Stimulated activated memory B cell treated with anti-CD40 and anti-IgM and Interleukin-4, amounts not matched to agents 10 μg/mL and 1 μg/mL and 100 μg/mL, for 72 hours (primary cell): Measurements from ENCODE around the gene BSG.
"Not testable (repeated sequence)": the region's sequence is repeated elsewhere in the genome, so short reads cannot be mapped to it uniquely, and the experiment has no call there.

Source experiments
- ATAC-seq: fragments of 150-1000 bp; cut with Tn5 transposase; 2 replicates; pipeline ENCODE4 v1.10.0; 2021
- H3K27ac Mint-ChIP-seq: one replicate; pipeline ENCODE4 v1.8.0; 2022; ENCODE audit warnings: mild to moderate bottlenecking, mixed read lengths
- H3K27me3 Mint-ChIP-seq: one replicate; pipeline ENCODE4 v1.8.0; 2022; ENCODE audit warnings: mixed read lengths
- H3K36me3 Mint-ChIP-seq: one replicate; pipeline ENCODE4 v1.8.0; 2022; ENCODE audit warnings: mixed read lengths
- H3K4me1 Mint-ChIP-seq: one replicate; pipeline ENCODE4 v1.8.0; 2022; ENCODE audit warnings: mixed read lengths
- H3K4me3 Mint-ChIP-seq: one replicate; pipeline ENCODE4 v1.8.0; 2022; ENCODE audit warnings: mild to moderate bottlenecking, moderate library complexity, mixed read lengths
- H3K9me3 Mint-ChIP-seq: one replicate; pipeline ENCODE4 v1.8.0; 2022; ENCODE audit warnings: mixed read lengths

BSG gene

DNA sequence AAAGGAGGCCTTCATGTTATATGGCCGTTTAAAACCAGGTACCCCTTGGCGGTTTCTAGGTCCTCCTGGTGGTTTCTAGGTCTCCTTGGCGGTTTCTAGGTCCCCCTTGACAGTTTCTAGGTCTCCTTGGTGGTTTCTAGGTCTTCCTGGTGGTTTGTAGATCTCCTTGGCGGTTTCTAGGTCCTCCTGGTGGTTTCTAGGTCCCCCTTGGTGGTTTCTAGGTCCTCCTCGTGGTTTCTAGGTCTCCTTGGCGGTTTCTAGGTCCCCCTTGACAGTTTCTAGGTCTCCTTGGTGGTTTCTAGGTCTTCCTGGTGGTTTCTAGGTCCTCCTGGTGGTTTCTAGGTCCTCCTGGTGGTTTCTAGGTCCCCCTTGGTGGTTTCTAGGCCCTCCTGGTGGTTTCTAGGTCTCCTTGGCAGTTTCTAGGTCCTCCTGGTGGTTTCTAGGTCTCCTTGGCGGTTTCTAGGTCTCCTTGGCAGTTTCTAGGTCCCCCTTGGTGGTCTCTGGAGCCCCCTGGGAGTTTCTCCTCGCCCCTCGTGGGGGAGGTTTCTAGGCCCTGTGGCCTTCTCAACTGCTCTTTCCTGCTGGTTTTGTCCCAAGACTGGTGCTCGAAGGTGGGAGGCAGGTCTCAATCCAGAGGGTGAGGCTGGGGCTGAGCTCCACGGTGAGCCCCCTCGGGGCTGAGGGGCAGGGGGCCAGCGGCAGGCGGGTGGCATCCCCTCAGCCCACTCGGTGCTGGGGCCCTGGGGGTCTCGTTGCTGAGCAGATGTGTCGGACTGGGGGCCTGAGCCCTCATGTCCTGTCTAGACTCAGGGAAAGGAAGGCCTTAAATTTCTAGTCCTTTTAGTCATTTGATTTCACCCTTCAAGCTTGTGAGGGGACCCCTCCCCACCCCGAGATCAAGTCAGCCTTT, 25.3 kb downstream of the BSG start:
- ATAC-seq = no peak
- Mint-ChIP-seq H3K4me3 (no peak overlapping the region), H3K27ac (no peak overlapping the region)

DNA sequence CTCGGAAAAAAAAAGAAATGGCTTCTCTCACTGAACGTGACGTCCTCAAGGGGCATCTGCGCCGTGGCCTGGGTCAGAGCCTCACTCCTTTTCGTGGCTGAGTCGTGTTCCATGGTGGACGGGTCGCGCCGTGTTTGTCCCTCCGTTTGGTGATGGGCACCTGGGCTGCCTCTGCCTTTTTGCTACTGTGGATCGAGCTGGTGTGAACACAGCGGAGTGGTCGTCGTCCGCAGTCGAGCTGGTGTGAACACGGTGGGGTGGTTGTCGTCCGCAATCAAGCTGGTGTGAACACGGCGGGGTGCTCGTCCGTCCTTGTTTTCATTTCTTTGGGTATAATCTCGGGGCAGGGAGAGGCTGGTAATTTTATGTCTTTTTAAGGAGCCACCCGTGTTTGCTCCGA, 28.9 kb downstream of the BSG start:
- Mint-ChIP-seq H3K27ac (no peak overlapping the region), H3K27me3 (no peaks in the 10 kb centered on the region), H3K36me3 (no peaks in the 10 kb centered on the region), H3K4me1 (no peaks in the 10 kb centered on the region), H3K4me3 (no peak overlapping the region), H3K9me3 (peaks cover 15% of the 10 kb centered on the region)
- no peak for ATAC-seq

More for the DNA sequence above, 25.3 kb downstream of the BSG start:
- Mint-ChIP-seq H3K4me1 (no peaks in the 10 kb centered on the region), H3K9me3 (peaks cover 11% of the 10 kb centered on the region), H3K27me3 (peaks cover 32% of the 10 kb centered on the region), H3K36me3 (no peaks in the 10 kb centered on the region)

DNA sequence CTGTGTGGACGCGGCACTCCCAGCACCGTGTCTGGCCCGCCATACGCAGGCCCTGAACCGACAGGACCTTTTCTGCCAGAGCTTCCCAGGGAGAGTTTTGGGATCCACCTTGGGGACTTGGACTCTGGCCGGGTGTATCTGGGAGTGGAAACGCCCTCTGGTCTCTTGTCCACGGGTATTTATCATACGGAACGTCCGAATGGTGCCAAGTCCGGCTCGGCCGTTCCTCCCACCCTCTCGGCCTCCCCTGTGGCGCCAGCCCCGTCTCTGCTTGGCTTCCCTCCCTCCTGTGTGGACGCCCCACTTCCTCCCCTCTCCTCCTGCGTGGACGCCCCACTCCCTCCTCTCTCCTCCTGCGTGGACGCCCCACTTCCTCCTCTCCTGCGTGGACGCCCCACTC, 29.4 kb downstream of the BSG start:
- no peaks in the 10 kb centered on the region for H3K36me3 Mint-ChIP-seq
- no peaks in the 10 kb centered on the region for H3K27me3 Mint-ChIP-seq
- H3K27ac Mint-ChIP-seq = no peak overlapping the region
- no peak for ATAC-seq
- H3K4me3 Mint-ChIP-seq = no peak overlapping the region
- H3K9me3 Mint-ChIP-seq = peaks cover 15% of the 10 kb centered on the region
- no peaks in the 10 kb centered on the region for H3K4me1 Mint-ChIP-seq

DNA sequence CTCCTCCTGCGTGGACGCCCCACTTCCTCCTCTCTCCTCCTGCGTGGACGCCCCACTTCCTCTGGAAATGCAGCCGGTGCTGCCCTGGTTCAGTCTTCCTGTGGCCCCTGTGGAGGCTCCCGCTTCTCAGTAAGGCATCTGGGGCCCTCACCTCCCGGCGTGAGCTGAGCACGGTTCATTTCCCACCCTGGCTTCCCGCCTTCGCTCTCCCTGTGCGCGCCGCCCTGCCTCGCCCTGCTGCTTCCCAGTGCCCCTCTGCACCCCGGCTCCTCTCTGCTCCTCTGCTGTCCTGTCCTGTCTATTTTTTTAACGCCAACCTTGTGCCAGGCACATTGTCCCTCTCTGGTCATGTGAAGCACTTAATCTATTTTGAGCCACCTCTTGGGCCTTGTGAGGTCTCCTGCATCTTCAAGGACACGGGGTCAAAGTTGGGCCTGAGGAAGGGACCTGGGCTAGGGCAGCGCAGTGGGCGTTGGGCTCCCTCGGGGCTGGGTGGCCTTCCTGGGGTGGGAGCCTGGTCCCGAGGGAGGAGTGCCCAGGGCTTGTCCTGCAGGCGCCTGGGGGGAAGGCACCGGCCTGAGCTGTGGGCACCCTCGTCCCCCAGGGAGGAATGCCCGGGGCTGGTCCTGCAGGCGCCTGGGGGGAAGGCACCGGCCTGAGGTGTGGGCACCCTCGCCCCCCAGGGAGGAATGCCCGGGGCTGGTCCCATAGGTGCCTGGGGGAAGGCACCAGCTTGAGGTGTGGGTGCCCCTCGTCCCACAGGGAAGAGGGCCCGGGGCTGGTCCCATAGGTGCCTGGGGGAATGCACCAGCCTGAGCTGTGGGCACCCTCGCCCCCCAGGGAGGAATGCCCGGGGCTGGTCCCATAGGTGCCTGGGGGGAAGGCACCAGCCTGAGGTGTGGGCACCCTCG, 30.2 kb downstream of the BSG start:
- H3K27ac Mint-ChIP-seq = no peak overlapping the region
- H3K4me3 Mint-ChIP-seq = no peak overlapping the region
- H3K27me3 Mint-ChIP-seq = no peaks in the 10 kb centered on the region
- no peaks in the 10 kb centered on the region for H3K4me1 Mint-ChIP-seq
- H3K36me3 Mint-ChIP-seq = no peaks in the 10 kb centered on the region
- peaks cover 15% of the 10 kb centered on the region for H3K9me3 Mint-ChIP-seq
- peak; percentile 22 for ATAC-seq

DNA sequence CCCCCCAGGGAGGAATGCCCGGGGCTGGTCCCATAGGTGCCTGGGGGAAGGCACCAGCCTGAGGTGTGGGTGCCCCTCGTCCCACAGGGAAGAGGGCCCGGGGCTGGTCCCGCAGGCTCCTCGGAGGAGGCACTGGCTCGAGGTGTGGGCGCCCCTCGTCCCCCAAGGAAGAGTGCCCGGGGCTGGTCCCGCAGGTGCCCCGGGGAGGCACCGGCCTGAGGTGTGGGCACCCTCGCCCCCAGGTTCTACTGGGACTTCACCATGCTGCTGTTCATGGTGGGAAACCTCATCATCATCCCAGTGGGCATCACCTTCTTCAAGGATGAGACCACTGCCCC, 30.9 kb downstream of the BSG start:
- H3K9me3 Mint-ChIP-seq = peaks cover 15% of the 10 kb centered on the region
- not testable (repeated sequence) for H3K27me3 Mint-ChIP-seq, H3K4me3 Mint-ChIP-seq, H3K4me1 Mint-ChIP-seq, H3K27ac Mint-ChIP-seq, H3K36me3 Mint-ChIP-seq
- peak; percentile 24 for ATAC-seq

DNA sequence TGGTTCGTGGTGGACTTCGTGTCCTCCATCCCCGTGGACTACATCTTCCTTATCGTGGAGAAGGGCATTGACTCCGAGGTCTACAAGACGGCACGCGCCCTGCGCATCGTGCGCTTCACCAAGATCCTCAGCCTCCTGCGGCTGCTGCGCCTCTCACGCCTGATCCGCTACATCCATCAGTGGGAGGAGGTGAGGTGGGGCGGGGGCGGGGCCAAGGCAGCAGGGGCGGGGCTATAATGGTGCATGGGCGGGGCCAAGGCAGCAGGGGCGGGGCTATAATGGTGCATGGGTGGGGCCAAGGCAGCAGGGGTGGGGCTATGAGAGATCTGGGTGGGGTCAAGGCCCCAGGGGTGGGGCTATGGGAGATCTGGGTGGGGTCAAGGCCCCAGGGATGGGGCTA, 31.4 kb downstream of the BSG start:
- not testable (repeated sequence) for H3K4me3 Mint-ChIP-seq, H3K27ac Mint-ChIP-seq, H3K36me3 Mint-ChIP-seq, H3K27me3 Mint-ChIP-seq, ATAC-seq, H3K4me1 Mint-ChIP-seq
- H3K9me3 Mint-ChIP-seq = peaks cover 15% of the 10 kb centered on the region

DNA sequence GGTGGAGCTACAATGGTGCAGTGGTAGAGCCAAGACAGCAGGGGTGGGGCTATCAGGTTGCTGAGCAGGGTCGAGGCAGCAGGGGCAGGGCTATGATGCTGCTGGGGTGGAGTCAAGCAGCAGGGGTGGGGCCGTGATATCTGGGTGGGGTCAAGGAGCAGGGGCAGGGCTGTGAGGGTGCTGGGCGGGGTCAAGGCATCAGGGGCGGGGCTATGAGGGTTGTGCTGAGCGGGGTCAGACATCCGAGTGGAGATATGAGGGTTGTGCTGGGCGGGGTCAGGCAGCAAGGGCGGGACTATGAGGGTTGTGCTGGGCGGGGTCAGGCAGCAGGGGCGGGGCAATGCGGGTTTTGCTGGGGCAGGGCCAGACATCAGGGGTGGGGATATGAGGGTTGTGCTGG, 32.0 kb downstream of the BSG start:
- H3K27ac Mint-ChIP-seq = no peak overlapping the region
- H3K27me3 Mint-ChIP-seq = no peaks in the 10 kb centered on the region
- peaks cover 15% of the 10 kb centered on the region for H3K9me3 Mint-ChIP-seq
- no peaks in the 10 kb centered on the region for H3K36me3 Mint-ChIP-seq
- H3K4me3 Mint-ChIP-seq = no peak overlapping the region
- H3K4me1 Mint-ChIP-seq = no peaks in the 10 kb centered on the region
- ATAC-seq = peak; percentile 70

DNA sequence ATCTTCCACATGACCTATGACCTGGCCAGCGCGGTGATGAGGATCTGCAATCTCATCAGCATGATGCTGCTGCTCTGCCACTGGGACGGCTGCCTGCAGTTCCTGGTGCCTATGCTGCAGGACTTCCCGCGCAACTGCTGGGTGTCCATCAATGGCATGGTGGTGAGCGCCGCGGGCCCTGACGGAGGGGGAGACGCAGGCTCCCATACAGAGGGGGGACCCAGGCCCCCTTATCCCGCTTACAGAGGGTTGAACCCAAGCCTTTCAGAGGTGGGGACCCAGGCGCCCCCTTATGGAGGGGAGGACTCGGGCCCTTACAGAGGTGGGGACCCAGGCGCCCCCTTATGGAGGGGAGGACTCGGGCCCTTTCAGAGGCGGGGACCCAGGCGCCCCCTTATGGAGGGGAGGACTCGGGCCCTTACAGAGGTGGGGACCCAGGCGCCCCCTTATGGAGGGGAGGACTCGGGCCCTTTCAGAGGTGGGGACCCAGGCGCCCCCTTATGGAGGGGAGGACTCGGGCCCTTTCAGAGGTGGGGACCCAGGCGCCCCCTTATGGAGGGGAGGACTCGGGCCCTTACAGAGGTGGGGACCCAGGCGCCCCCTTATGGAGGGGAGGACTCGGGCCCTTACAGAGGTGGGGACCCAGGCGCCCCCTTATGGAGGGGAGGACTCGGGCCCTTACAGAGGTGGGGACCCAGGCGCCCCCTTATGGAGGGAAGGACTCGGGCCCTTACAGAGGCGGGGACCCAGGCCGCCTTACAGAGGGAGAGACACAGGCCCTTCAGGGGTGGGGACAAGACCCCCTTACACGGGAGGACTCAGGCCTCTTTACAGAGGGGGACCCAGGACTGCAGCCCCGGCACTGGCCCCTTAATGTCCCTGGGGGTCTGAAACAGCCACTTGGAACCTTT, 32.9 kb downstream of the BSG start:
- not testable (repeated sequence) for H3K27ac Mint-ChIP-seq, H3K4me1 Mint-ChIP-seq, H3K27me3 Mint-ChIP-seq, H3K4me3 Mint-ChIP-seq, H3K36me3 Mint-ChIP-seq
- ATAC-seq = peak; percentile 14
- H3K9me3 Mint-ChIP-seq = peaks cover 15% of the 10 kb centered on the region

DNA sequence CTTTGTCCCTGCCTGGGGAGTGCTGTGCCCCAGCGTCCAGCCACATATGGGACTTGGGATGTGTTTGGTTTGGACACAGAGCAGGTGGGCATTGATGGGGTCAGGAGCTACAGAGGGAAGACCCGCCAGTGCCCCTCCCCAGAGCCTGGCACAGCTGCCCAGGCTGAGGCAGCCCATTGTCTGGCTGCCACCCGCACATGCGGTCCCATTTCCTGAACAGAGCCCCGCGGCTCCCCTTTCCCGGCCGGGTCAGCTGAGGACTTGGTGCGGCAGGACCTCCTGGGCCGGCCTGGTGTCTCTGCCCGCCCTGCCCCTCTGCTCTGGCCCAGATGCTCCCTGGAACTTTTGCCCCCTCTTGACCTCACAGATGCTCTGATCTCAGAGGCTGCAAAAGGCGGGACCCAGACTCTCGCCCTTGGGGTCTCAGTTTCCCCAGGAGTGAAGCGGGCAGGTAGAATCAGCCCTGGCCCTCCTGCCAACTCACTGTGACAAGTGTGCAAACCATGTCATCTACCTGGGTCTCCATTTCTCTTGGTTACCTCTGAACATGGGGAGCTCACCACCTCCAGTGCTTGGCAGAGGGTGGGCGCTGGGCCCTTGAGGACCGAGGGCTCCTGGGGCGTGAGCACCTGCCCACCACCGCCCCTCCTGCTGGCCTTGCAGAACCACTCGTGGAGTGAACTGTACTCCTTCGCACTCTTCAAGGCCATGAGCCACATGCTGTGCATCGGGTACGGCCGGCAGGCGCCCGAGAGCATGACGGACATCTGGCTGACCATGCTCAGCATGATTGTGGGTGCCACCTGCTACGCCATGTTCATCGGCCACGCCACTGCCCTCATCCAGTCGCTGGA, 35.1 kb downstream of the BSG start:
- Mint-ChIP-seq H3K9me3 (peaks cover 6% of the 10 kb centered on the region), H3K4me3 (no peak overlapping the region), H3K36me3 (no peaks in the 10 kb centered on the region), H3K27ac (no peak overlapping the region), H3K27me3 (no peaks in the 10 kb centered on the region), H3K4me1 (peaks cover 19% of the 10 kb centered on the region)
- no peak for ATAC-seq

DNA sequence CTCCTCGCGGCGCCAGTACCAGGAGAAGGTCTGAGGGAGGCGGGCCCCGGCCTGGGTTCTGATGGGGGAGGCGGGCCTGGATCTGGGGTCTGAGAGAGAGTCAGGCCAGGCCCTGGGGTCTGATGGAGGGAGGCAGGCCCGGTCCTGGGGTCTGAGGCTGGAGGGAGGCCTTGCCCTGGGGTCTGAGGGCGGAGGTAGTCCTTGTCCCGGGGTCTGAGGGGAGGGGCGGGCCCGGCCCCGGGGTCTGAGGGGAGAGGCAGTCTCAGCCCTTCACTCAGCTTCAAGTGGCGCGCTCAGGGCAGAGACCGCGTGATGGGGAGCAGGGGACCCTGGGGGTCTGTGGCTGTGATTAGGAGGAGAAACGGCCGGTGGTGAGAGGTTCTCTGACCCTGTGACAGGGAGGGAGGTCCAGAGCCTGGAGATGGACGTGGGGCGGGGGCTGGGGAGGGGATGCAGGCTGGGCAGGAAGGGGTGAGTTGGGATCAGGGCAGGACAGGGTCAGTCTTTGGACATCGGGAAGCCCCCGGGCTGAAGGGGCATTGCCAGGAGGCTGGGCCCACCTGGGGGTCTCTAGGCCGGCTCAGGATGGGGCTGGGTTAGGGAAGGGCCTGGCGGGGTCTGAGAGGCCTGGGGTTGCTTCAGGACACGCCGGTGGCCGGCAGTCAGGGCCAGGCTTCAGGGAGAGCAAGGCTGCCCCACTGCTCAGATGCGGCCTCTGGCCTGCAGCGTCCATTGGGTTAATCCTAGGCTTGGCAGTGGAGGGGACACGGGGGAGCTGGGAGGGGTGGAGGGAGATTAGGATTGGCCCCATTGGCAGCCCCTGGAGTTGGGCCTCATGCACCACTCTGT, 36.0 kb downstream of the BSG start:
- Mint-ChIP-seq H3K27ac (no peak overlapping the region), H3K4me3 (no peak overlapping the region), H3K4me1 (peaks cover 19% of the 10 kb centered on the region), H3K36me3 (peaks cover 5% of the 10 kb centered on the region), H3K27me3 (no peaks in the 10 kb centered on the region), H3K9me3 (peaks cover 4% of the 10 kb centered on the region)
- ATAC-seq = no peak

DNA sequence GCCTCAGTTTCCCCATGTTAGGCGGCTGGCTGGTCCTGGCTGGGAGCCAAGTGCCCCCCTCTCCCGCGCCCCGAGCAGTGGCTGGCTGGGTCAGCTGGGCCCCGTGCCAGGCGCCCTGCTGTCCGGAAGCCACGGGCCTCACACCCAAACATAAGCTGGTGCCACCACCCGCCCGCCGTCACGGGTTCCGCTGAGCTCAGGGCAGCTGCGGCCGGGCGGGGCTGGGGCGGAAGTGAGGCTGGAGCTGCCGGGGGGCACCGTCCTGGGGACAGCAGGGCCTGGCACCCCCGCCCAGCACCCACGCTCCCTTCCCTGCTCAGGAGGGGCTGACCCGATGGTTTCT, 36.6 kb downstream of the BSG start:
- no peak overlapping the region for H3K4me3 Mint-ChIP-seq
- H3K27ac Mint-ChIP-seq = no peak overlapping the region
- peaks cover 4% of the 10 kb centered on the region for H3K9me3 Mint-ChIP-seq
- H3K36me3 Mint-ChIP-seq = peaks cover 5% of the 10 kb centered on the region
- H3K27me3 Mint-ChIP-seq = peaks cover 1% of the 10 kb centered on the region
- peaks cover 19% of the 10 kb centered on the region for H3K4me1 Mint-ChIP-seq
- ATAC-seq = no peak

DNA sequence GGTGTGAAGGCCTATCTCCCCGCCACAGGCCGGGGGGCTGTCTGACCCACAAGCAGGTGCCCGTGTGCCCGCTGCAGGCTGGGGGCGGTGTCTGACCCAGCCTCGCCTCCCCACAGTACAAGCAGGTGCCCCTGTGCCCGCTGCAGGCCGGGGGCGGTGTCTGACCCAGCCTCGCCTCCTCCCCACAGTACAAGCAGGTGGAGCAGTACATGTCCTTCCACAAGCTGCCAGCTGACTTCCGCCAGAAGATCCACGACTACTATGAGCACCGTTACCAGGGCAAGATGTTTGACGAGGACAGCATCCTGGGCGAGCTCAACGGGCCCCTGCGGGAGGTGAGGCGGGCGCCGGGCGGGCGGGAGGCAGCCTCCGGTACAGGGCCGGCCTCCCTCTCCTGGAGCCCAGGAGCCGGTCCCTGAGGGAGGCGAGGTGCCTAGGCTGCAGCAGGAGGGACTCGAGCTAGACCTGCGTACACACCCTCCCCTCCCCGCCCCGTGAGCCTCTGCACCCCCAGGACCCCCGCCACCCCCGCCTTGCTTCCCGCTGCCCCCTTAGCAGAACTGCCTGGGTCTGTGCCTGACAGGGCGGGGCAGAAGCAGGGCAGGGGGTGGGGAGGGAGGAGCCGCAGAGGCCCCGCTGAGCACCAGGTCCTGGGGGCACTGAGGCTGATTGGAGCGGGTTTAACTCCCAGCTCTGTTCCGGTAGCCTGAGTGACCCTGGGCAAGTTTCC, 37.8 kb downstream of the BSG start:
- peaks cover 9% of the 10 kb centered on the region for H3K27me3 Mint-ChIP-seq
- H3K4me1 Mint-ChIP-seq = peaks cover 19% of the 10 kb centered on the region
- ATAC-seq = peak; percentile 59
- H3K9me3 Mint-ChIP-seq = no peaks in the 10 kb centered on the region
- peak overlapping the region; percentile 76 for H3K27ac Mint-ChIP-seq
- peak overlapping the region; percentile 78 for H3K4me3 Mint-ChIP-seq
- peaks cover 13% of the 10 kb centered on the region for H3K36me3 Mint-ChIP-seq

DNA sequence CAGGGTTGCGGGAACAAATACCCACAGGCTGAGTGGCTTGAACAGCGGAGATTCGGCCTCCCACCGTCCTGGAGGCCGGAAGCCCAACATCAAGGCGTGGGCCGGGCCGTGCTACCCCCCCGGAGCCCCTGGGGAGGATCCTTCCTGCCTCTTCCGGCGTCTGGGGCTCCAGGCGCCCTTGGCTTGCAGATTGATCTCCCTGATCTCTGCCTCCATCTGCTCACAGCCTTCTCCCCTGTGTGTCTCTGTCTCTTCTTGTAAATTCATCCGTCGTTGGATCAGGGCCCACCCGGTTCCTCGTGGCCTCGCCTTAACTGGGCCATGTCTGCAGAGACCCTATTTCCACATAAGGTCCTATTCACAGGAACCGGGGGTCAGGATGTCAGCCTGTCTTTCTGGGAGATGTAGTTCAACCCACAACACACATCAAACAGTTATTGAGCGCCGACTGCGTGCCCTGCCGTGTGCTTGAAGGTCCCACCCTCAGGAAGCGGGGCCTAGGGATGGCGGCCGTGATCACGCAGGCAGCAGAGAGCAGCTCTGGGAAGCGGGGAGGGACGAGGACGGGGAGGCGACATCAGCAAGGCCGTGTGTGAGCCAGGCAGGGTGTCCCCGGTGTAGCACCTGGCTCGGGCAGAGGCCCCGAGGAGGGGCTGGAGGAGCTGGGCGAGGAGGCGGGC, 38.5 kb downstream of the BSG start:
- H3K36me3 Mint-ChIP-seq = peaks cover 13% of the 10 kb centered on the region
- no peaks in the 10 kb centered on the region for H3K9me3 Mint-ChIP-seq
- peak; percentile 70 for ATAC-seq
- H3K27ac Mint-ChIP-seq = peak overlapping the region; percentile 76
- peaks cover 9% of the 10 kb centered on the region for H3K27me3 Mint-ChIP-seq
- H3K4me3 Mint-ChIP-seq = peak overlapping the region; percentile 78
- peaks cover 19% of the 10 kb centered on the region for H3K4me1 Mint-ChIP-seq
